Psoas muscle (tissue), 8 donors: ENCODE data around the gene DDX25. TPM values are rescaled to one million over a fixed set of nuclear protein-coding genes. Genes with fewer than 3 reads are reported as not detected.

ENCODE experiments used
- ATAC-seq, 4 donors: fragments of 200-7000 bp; cut with Tn5 transposase; one replicate each; pipeline ENCODE4 v1.9.1; 2020; ENCODE audit warnings: moderate library complexity in 3 of 4, mild to moderate bottlenecking in 2 of 4
- DNase-seq, 2 donors: peaks; one replicate each; pipeline ENCODE4 v3.0.0-alpha.2; 2020
- H3K27ac ChIP-seq: fragments of 200-600 bp; one replicate; pipeline ENCODE4 v1.8.0; 2022
- H3K27me3 ChIP-seq, 3 donors: fragments of 200-600 bp in 1 of 3; one replicate each; pipeline versions ENCODE4 v1.6.1 to v1.8.0; 2013 to 2022; ENCODE audit warnings: low read length in 2 of 3, mild to moderate bottlenecking in 2 of 3, moderate library complexity in 1 of 3; ENCODE audit not compliant: insufficient read depth in 3 of 3
- H3K36me3 ChIP-seq, 2 donors: fragments of 200-600 bp in 1 of 2; one replicate each; pipeline versions ENCODE4 v1.6.1 to v1.8.0; 2013 to 2022; ENCODE audit warnings: low read depth in 1 of 2, mild to moderate bottlenecking in 1 of 2, moderate library complexity in 1 of 2; ENCODE audit not compliant: insufficient read depth in 1 of 2
- H3K4me1 ChIP-seq: fragments of 200-600 bp; one replicate; pipeline ENCODE4 v1.8.0; 2022
- H3K4me3 ChIP-seq: fragments of 200-600 bp; one replicate; pipeline ENCODE4 v1.8.0; 2022; ENCODE audit warnings: mild to moderate bottlenecking
- H3K9me3 ChIP-seq: fragments of 200-600 bp; one replicate; pipeline ENCODE4 v1.8.0; 2022
- CTCF ChIP-seq: fragments of 200-600 bp; IDR thresholded peaks from one replicate; pipeline ENCODE4 v1.8.0; 2022; ENCODE audit warnings: antibody characterized with exemption
- WGBS, 3 donors: extraction: QIAGEN DNeasy Blood & Tissue Kit; methylation state at CpG; one replicate each; pipeline versions ENCODE4 v1.1.6 to v1.1.7; 2013; 5-methylcytosine and 5-hydroxymethylcytosine counted together
- intact Hi-C, 2 donors: fragments of 100-400 bp; cut with DNase I; formaldehyde crosslinking; loops; one replicate each; pipeline versions ENCODE4 v1.11.0 to v1.14.2; 2022
- polyA plus RNA-seq, 3 donors: library from polyadenylated mRNA; stranded (reverse); fragments of 200-250 nt; gene quantifications; one replicate each; pipeline ENCODE4 v1.2.3, GENCODE V29; 2013
- total RNA-seq, 4 donors: library from RNA; stranded (reverse); fragmentation: NEBNext Ultra II Directional in 2 of 4; extraction: Animal tissue kit (Norgen Biotek cat#: 25700) in 2 of 4; gene quantifications; one replicate each; pipeline versions ENCODE4 v1.2.1 to v1.2.4, GENCODE V29; 2021 to 2023
- donor health status: healthy with polysubstance abuse.
- donor health status: DM: no; HTN: no; CAD: no; lungs with moderate emphysema.
- donor health status: Bipolar disorder and iron deficiency.
- donor health status: healthy.
- donor health status: DM: yes; HTN: yes; CAD: no.
- donor health status: DM: no; HTN: no; CAD: no.
- donor health status: DM: no; HTN: no; CAD: no.
- donor health status: DM: yes; HTN: yes; CAD: no.

Gene DDX25
- total and polyA plus RNA-seq, 7 donors: 0.01 TPM; not detected in 6

DNA sequence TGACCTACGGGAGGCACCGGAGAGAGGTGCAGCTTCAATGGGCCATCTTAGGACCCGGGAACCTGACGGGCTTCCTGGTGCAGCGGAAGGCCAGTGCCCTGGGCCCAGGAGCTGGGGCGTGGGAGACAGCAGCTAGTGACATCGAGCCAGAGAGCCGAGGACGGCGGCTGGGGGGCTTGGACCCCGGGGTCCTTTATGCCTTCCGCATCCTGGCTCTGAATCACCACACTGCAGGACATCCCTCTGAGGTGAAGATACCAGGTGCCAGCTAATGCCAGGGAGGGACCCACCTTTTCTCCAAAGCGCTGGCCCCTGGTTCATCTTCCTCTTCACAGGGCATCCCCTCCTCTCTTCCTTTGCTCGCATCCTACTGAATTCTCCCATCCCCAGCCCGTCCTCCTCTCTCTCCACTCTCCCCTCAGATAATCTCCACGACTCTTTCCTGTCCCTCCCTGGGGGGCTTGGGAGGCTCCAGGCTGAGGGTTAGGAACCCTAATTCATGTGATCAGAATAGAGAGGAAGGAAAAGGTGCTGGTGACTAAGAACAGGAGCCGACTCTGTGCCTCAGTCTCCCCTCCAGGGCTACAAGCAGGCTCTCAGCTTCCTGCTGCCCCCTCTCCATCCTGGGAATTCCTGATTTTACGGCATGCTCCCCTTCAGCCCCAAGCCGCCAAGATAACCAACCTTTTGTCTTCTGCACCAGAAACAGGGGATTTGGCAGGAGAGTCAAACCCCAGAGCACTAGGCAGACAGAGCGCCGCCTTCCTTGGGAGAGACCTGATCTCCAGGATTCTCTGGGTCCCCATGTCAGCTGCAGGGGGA lies 50.0 kb downstream of the DDX25 start:
- intact Hi-C loops: no loop called here
- DNase-seq (no peak), ATAC-seq (no peak)
- Histone ChIP-seq H3K27me3 (no peaks in the 10 kb centered on the region), H3K36me3 (no peaks in the 10 kb centered on the region), H3K4me1 (no peaks in the 10 kb centered on the region), H3K9me3 (no peaks in the 10 kb centered on the region), H3K27ac (no peak overlapping the region), H3K4me3 (no peak overlapping the region)
- no peak for TF ChIP-seq CTCF
- WGBS, 3 donors: 90 to 92% (median 92%) methylated on average over 18 to 21 of the region's 21 CpGs

- intact Hi-C loops: no loop called here
- H3K4me3 ChIP-seq: no peak overlapping the region
- H3K27ac ChIP-seq: no peak overlapping the region
- H3K4me1 ChIP-seq: no peaks in the 10 kb centered on the region
- no peaks in the 10 kb centered on the region for H3K27me3 ChIP-seq
- ATAC-seq (no peak), DNase-seq (no peak)
- WGBS, 3 donors: 91 to 95% (median 94%) methylated on average over 15 of the region's 15 CpGs
- TF ChIP-seq CTCF: no peak
- no peaks in the 10 kb centered on the region for H3K9me3 ChIP-seq
- no peaks in the 10 kb centered on the region for H3K36me3 ChIP-seq
These were observed 50.8 kb downstream of the DDX25 start for GRCh38 chr11:125954945-125955640.

DNA sequence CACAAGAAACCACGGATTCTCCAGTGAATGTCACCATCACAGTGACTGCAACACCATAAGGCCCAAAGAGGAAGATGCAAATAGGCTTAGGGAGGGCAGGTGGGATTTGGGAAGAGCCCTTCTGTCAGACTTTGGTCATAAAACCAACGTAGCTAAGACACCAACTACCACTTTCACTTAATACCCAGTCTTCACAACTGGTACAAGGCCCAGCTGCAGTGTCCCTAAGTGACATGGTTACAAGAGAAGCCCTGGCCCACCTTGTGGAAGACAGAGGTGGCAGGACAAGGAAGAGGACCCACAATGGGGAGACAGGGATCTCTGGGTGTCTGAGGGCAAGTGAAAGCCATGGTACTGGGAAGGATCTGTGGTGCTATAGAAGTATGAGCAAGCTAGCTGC lies 51.5 kb downstream of the DDX25 start:
- H3K4me1 ChIP-seq: no peaks in the 10 kb centered on the region
- H3K9me3 ChIP-seq: no peaks in the 10 kb centered on the region
- no peak overlapping the region for H3K27ac ChIP-seq
- DNase-seq (no peak), ATAC-seq (no peak)
- no peaks in the 10 kb centered on the region for H3K27me3 ChIP-seq
- no peaks in the 10 kb centered on the region for H3K36me3 ChIP-seq
- H3K4me3 ChIP-seq: no peak overlapping the region
- 90 to 97% (median 92%) methylated on average over 2 of the region's 2 CpGs for WGBS, 3 donors
- TF ChIP-seq CTCF: no peak
- intact Hi-C loops: no loop called here

DNA sequence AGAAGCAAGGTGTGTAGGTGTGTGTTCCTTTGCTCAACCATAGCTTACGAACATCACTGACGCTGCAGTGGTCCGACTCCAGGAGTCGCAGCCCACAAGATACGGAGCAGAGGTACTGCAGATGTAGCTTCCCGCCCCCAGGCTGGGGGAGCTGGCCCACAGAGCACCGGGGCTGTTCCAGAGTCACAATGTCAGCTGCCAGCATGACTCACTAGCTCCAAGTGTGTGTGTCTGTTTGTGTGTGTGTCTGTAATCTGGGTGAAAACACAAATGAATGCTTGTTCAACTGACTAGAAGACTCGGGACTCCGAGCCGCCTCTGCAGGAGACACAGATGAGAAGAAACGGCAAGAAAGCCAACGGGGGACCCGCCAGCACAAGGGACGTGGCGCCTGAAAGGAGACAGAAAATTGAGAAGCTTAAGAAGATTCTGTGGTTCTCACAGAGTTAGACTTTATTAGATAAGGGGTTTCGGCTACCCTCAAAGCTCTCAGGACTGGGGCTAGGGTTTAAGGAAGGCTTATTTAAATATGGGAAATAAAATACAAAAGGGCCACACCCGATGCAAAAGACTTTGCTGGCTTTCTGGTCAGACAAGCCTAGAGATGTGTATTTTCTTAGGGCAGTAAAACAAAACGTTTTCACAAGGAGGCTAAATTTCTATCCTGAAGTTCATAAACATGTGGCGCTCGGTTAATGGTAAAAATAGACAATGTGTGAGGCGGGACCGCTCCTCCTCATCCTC lies 52.3 kb downstream of the DDX25 start:
- H3K4me1 ChIP-seq: no peaks in the 10 kb centered on the region
- no peaks in the 10 kb centered on the region for H3K9me3 ChIP-seq
- H3K36me3 ChIP-seq: peaks cover 0 to 4% of the 10 kb centered on the region in 2 donors
- intact Hi-C loops: no loop called here
- H3K4me3 ChIP-seq: no peak overlapping the region
- H3K27me3 ChIP-seq: no peaks in the 10 kb centered on the region
- peak in 2 of 4 donors; percentile 28 to 33 for ATAC-seq
- DNase-seq: peak in 1 of 2 donors; percentile 61
- TF ChIP-seq CTCF: no peak
- WGBS, 3 donors: 79 to 87% (median 81%) methylated on average over 22 of the region's 22 CpGs
- H3K27ac ChIP-seq: no peak overlapping the region
